ENCODE data around the gene RND2. TPM values are rescaled to one million over a fixed set of nuclear protein-coding genes. Genes with fewer than 3 reads are reported as not detected.
"Not testable (repeated sequence)": the region's sequence is repeated elsewhere in the genome, so short reads cannot be mapped to it uniquely, and the experiment has no call there.

RND2 gene
- total RNA-seq: not detected

- Mint-ChIP-seq H3K4me1 (peaks cover 24% of the 10 kb centered on the region), H3K36me3 (ENCODE audit: low read depth) (no peaks in the 10 kb centered on the region), H3K27ac (peak within 1 kb of the TSS; percentile 4), H3K27me3 (peaks cover 19% of the 10 kb centered on the region), H3K9me3 (no peaks in the 10 kb centered on the region), H3K4me3 (peak within 1 kb of the TSS; percentile 66)
- peak; percentile 76 for DNase-seq
- ChIA-PET CTCF (interaction anchor here (0.7 to 1.2 kb wide), 7 partner anchors 16 to 285 kb away, joined by 3 to 5 read pairs (median 3); partner anchors contain the start of gene RPL27), POLR2A (interaction anchor here (0.6 to 2.8 kb wide), 9 partner anchors 10 to 336 kb away, joined by 3 to 22 read pairs (median 4); partner anchors contain the start of genes IFI35, RPL27 and VPS25)
Measured at GRCh38 chr17:43024407-43025289, at the start of gene RND2. Gene RND2, plus strand, starts transcription at chr17:43025231. Its CDS starts 117 bp downstream, at chr17:43025348.

- peaks cover 13% of the 10 kb centered on the region for H3K4me1 Mint-ChIP-seq
- H3K4me3 Mint-ChIP-seq: no peak overlapping the region
- H3K9me3 Mint-ChIP-seq: no peaks in the 10 kb centered on the region
- no peak for DNase-seq
- ChIA-PET CTCF (interaction anchor here (1.1 kb wide), 1 partner anchor 151 kb away, joined by 3 read pairs; the partner anchor contains the start of gene BECN1), POLR2A (no interaction called here)
- no peaks in the 10 kb centered on the region for H3K27me3 Mint-ChIP-seq
- no peak overlapping the region for H3K27ac Mint-ChIP-seq
- H3K36me3 Mint-ChIP-seq (ENCODE audit: low read depth): peaks cover under 1% of the 10 kb centered on the region
Measured at GRCh38 chr17:42975265-42975664, 49.8 kb upstream of the RND2 start.

GRCh38 chr17:42975701-42976100 lies 49.3 kb upstream of the RND2 start:
- not testable (repeated sequence) for DNase-seq; H3K4me3 Mint-ChIP-seq; H3K9me3 Mint-ChIP-seq; H3K27ac Mint-ChIP-seq; H3K36me3 Mint-ChIP-seq (ENCODE audit: low read depth); H3K27me3 Mint-ChIP-seq
- CTCF ChIA-PET: interaction anchor here (0.6 to 1.1 kb wide), 2 partner anchors 9 to 152 kb away, joined by 3 read pairs; partner anchors contain the start of gene BECN1
- peaks cover 14% of the 10 kb centered on the region for H3K4me1 Mint-ChIP-seq
- POLR2A ChIA-PET: interaction anchor here (1.2 kb wide), 1 partner anchor 23 kb away, joined by 4 read pairs; the partner anchor contains the start of gene RPL27

- ChIA-PET POLR2A (interaction anchor here (1.7 kb wide), 1 partner anchor 18 kb away, joined by 16 read pairs; the partner anchor contains the start of gene RPL27), CTCF (interaction anchor here (1.3 kb wide), 2 partner anchors 18 to 50 kb away, joined by 3 read pairs; partner anchors contain the start of gene RPL27)
- H3K27me3 Mint-ChIP-seq: no peaks in the 10 kb centered on the region
- peak within 1 kb of the TSS; percentile 87 for H3K27ac Mint-ChIP-seq
- peaks cover 35% of the 10 kb centered on the region for H3K4me1 Mint-ChIP-seq
- peak within 1 kb of the TSS; percentile 98 for H3K4me3 Mint-ChIP-seq
- DNase-seq: peak; percentile 26
- H3K36me3 Mint-ChIP-seq (ENCODE audit: low read depth): peaks cover 16% of the 10 kb centered on the region
- no peaks in the 10 kb centered on the region for H3K9me3 Mint-ChIP-seq
Measured at GRCh38 chr17:42979511-42980273, 45.3 kb upstream of the RND2 start, which contains the start of gene PTGES3L. Gene PTGES3L, minus strand, starts transcription at chr17:42980080. Its CDS starts 27 bp downstream, at chr17:42980053.

- CTCF ChIA-PET: interaction anchor here (1.0 to 1.3 kb wide), 2 partner anchors 18 to 50 kb away, joined by 3 read pairs; partner anchors contain the start of gene RPL27
- DNase-seq: peak; percentile 91
- H3K27me3 Mint-ChIP-seq: no peaks in the 10 kb centered on the region
- peak within 1 kb of the TSS; percentile 87 for H3K27ac Mint-ChIP-seq
- peaks cover 38% of the 10 kb centered on the region for H3K4me1 Mint-ChIP-seq
- peaks cover 21% of the 10 kb centered on the region for H3K36me3 Mint-ChIP-seq (ENCODE audit: low read depth)
- POLR2A ChIA-PET: interaction anchor here (1.0 to 2.3 kb wide), 3 partner anchors 12 to 18 kb away, joined by 3 to 17 read pairs (median 16); partner anchors contain the start of gene RPL27
- peak within 1 kb of the TSS; percentile 98 for H3K4me3 Mint-ChIP-seq
- no peaks in the 10 kb centered on the region for H3K9me3 Mint-ChIP-seq
Measured at GRCh38 chr17:42980274-42980765, 44.7 kb upstream of the RND2 start, which contains the start of gene RUNDC1. Gene RUNDC1, plus strand, starts transcription at chr17:42980565. Its CDS starts 12 bp downstream, at chr17:42980577.

GRCh38 chr17:42980766-42981397 lies 44.1 kb upstream of the RND2 start:
- no peaks in the 10 kb centered on the region for H3K27me3 Mint-ChIP-seq
- ChIA-PET CTCF (interaction anchor here (0.5 to 1.3 kb wide), 3 partner anchors 17 to 402 kb away, joined by 3 to 4 read pairs (median 3); partner anchors contain the start of gene RPL27), POLR2A (interaction anchor here (1.0 to 2.3 kb wide), 2 partner anchors 13 to 17 kb away, joined by 3 to 17 read pairs; partner anchors contain the start of gene RPL27)
- peaks cover 25% of the 10 kb centered on the region for H3K36me3 Mint-ChIP-seq (ENCODE audit: low read depth)
- DNase-seq: peak; percentile 74
- no peaks in the 10 kb centered on the region for H3K9me3 Mint-ChIP-seq
- peaks cover 41% of the 10 kb centered on the region for H3K4me1 Mint-ChIP-seq
- H3K27ac Mint-ChIP-seq: peak overlapping the region; percentile 87
- H3K4me3 Mint-ChIP-seq: peak overlapping the region; percentile 98

- no peak overlapping the region for H3K27ac Mint-ChIP-seq
- H3K4me1 Mint-ChIP-seq: peaks cover 41% of the 10 kb centered on the region
- H3K4me3 Mint-ChIP-seq: peak overlapping the region; percentile 26
- H3K36me3 Mint-ChIP-seq (ENCODE audit: low read depth): peaks cover 34% of the 10 kb centered on the region
- no peaks in the 10 kb centered on the region for H3K27me3 Mint-ChIP-seq
- DNase-seq: no peak
- H3K9me3 Mint-ChIP-seq: no peaks in the 10 kb centered on the region
- ChIA-PET CTCF (interaction anchor here (1.5 kb wide), 1 partner anchor 16 kb away, joined by 5 read pairs; the partner anchor contains the start of gene RPL27), POLR2A (interaction anchor here (0.7 to 2.3 kb wide), 2 partner anchors 16 to 19 kb away, joined by 3 to 17 read pairs; partner anchors contain the start of gene RPL27)
Measured at GRCh38 chr17:42982266-42982665, 42.8 kb upstream of the RND2 start.

- H3K27me3 Mint-ChIP-seq: no peaks in the 10 kb centered on the region
- no peaks in the 10 kb centered on the region for H3K9me3 Mint-ChIP-seq
- peak overlapping the region; percentile 29 for H3K27ac Mint-ChIP-seq
- peaks cover 58% of the 10 kb centered on the region for H3K36me3 Mint-ChIP-seq (ENCODE audit: low read depth)
- DNase-seq: no peak
- ChIA-PET CTCF (interaction anchor here (0.7 to 2.6 kb wide), 2 partner anchors 9 to 13 kb away, joined by 3 to 9 read pairs; partner anchors contain the start of gene RPL27), POLR2A (interaction anchor here (0.6 to 4.9 kb wide), 2 partner anchors 13 to 281 kb away, joined by 3 to 15 read pairs; partner anchors contain the start of gene RPL27)
- no peak overlapping the region for H3K4me3 Mint-ChIP-seq
- peaks cover 31% of the 10 kb centered on the region for H3K4me1 Mint-ChIP-seq
Measured at GRCh38 chr17:42985225-42985624, 39.8 kb upstream of the RND2 start.

GRCh38 chr17:42989141-42989540 lies 35.9 kb upstream of the RND2 start:
- H3K36me3 Mint-ChIP-seq (ENCODE audit: low read depth): peaks cover 71% of the 10 kb centered on the region
- no peak overlapping the region for H3K27ac Mint-ChIP-seq
- H3K9me3 Mint-ChIP-seq: no peaks in the 10 kb centered on the region
- DNase-seq: no peak
- ChIA-PET CTCF (no interaction called here), POLR2A (interaction anchor here (4.9 kb wide), 1 partner anchor 9 kb away, joined by 15 read pairs; the partner anchor contains the start of gene RPL27)
- H3K4me3 Mint-ChIP-seq: no peak overlapping the region
- H3K27me3 Mint-ChIP-seq: no peaks in the 10 kb centered on the region
- H3K4me1 Mint-ChIP-seq: peaks cover 13% of the 10 kb centered on the region

GRCh38 chr17:42989726-42990652 lies 35.0 kb upstream of the RND2 start:
- Mint-ChIP-seq H3K9me3 (no peaks in the 10 kb centered on the region), H3K36me3 (ENCODE audit: low read depth) (peaks cover 74% of the 10 kb centered on the region), H3K27me3 (no peaks in the 10 kb centered on the region), H3K4me3 (no peak overlapping the region), H3K4me1 (peaks cover 7% of the 10 kb centered on the region), H3K27ac (no peak overlapping the region)
- POLR2A ChIA-PET: interaction anchor here (4.9 kb wide), 1 partner anchor 8 kb away, joined by 15 read pairs; the partner anchor contains the start of gene RPL27
- CTCF ChIA-PET: no interaction called here
- no peak for DNase-seq

- Mint-ChIP-seq H3K36me3 (ENCODE audit: low read depth) (peaks cover 68% of the 10 kb centered on the region), H3K9me3 (no peaks in the 10 kb centered on the region), H3K4me1 (no peaks in the 10 kb centered on the region), H3K27ac (no peak overlapping the region), H3K27me3 (no peaks in the 10 kb centered on the region), H3K4me3 (no peak overlapping the region)
- no peak for DNase-seq
- ChIA-PET POLR2A (no interaction called here), CTCF (no interaction called here)
Measured at GRCh38 chr17:42991471-42991870, 33.6 kb upstream of the RND2 start.

All from activated CD4-positive, alpha-beta memory T cell treated with anti-CD3 and anti-CD28 coated beads, Interleukin-2, amount 10 ng/mL, durations not matched to agents 7 days and 5 days (primary cell).